Putamen (tissue), 1 donor: ENCODE data around the gene HSPB6.

Source experiments
- DNase-seq: peaks from one replicate; pipeline ENCODE4 v3.0.0-alpha.2; 2016; ENCODE audit warnings: low spot score

HSPB6 gene

GRCh38 chr19:35716801-35717664 is 39.8 kb downstream of the HSPB6 start:
- peak; percentile 97 for DNase-seq

DNA sequence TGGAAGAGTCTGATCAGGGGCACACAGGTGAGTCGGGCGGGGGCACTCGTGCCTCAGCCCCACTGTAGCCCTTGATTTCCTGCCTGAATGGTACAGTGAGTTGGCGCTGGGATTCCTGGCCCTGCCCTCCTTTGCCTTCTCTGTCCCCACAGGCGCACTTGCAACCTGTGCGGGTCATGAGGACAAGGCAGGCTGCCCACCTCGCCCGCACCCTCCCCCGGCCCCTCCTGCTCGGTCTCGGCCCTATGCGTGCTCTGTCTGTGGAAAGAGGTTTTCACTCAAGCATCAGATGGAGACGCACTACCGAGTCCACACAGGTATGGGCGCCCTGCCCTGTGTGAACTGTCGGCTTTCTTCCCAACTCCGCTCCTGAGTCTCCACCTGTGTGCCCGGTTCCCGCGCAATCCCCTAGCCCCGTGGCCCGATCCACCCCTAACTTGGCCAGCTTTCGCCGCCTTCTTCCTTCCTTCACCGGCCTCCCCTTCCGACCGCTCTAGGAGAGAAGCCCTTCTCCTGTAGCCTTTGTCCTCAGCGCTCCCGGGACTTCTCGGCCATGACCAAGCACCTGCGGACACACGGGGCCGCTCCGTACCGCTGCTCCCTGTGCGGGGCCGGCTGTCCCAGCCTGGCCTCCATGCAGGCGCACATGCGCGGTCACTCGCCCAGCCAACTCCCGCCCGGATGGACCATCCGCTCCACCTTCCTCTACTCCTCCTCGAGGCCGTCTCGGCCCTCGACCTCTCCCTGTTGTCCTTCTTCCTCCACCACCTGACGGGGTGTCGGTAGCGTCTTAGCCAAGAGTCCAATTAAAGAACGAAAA is 40.6 kb downstream of the HSPB6 start:
- DNase-seq = no peak

GRCh38 chr19:35715355-35715809 is 41.4 kb downstream of the HSPB6 start:
- no peak for DNase-seq

GRCh38 chr19:35714601-35715354 is 42.1 kb downstream of the HSPB6 start:
- DNase-seq = no peak

DNA sequence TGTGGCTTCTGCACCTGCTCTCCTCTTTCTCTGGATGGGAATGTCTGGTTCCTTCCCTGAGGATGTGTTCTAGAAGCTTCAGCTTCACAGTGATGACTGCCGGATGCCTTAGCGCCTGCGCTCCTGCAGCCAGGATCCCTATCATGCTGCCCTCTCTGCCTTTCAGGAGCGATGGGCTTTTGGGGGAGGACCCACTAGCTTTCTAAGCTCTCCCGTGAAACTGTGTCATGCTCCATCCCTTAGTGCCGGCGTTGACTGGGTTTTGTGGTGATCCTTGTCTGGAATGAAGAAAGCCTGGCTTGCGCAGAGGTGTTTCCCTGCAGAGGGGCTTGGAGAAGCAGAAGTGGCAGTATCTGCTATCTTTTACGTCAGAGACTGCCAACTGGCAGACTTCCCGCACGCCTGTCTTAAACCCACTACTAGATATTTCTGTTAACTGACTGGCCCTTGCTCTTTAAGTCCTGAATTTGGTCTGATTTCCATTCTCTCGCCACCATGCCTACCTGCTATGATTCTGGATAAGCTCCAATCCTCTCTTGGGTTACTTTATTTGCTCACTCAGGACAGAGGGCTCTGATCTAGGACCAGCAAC is 42.8 kb downstream of the HSPB6 start:
- no peak for DNase-seq

- DNase-seq = no peak
Observed at GRCh38 chr19:35713506-35713850, 43.4 kb downstream of the HSPB6 start.

- DNase-seq = no peak
Observed at GRCh38 chr19:35712567-35713505, 44.0 kb downstream of the HSPB6 start.

DNA sequence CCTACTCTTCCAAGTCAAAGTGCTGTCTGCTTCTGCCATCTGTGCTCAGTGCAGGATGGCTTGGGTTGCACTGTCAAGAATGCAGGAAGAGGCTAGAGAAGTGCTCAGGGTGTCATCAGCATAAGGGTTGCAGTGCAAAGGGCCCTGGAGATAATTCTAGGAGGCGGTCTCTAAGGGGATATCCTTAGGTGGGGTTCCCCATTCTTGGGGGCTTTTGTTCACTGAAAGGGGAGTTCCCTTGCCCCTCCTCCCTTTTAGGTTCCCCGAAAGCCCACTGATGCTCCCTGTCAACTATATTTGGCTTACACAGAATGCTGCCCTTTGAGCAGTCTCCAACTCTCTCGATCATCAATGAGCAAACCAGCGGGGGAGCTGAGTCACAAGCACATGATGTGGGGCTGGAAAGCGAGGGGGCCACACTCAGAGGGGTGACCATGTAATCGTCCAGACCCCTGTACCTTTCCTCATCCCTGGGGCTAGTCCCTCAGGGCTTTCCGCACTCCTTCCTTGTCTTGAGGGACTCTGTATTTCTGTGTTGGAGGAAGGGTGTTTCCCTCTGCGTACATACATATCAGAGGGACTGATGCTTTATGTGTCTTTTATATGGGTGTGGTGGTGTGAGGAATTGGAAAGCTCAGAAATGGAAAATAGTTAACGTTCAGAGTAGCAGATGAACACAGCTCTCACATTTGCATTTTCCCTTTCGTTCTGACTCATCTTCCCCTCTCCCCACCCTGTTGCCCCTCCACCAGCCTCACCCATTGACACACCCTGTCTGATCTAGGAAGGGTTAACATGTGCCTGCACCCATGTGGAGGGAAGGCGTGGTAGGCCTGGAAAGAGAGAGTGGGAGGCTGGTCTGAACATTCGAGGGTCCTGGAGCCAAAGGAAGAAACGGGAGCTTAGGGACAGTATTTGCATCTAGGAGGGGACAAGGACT is 45.8 kb downstream of the HSPB6 start:
- no peak for DNase-seq

DNA sequence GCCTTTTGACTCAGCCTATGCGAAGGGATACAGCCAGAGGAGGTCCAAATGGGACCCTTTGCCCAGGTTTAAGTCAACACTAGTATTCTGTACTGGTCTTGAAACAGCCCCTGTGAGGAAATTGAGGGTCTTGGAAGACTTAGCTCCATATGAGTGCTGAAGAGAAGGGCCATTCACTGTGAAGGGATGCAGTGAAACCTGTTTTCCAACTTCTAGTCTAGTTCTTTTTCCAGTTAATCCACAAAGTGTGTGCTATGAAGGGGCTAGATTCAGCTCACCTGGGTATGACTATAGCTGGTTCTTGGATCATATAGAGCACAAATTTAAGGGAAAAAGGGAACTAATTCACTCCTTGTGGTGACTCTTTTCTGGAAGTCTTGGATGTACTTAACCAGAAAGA is 48.4 kb downstream of the HSPB6 start:
- DNase-seq = no peak
